Activated gamma-delta T cell (primary cell): Measurements from ENCODE around the gene CANT1.

Source experiments
- DNase-seq: peaks from one replicate; lab custom pipeline; 2025; lab: John Stamatoyannopoulos, UW

The CANT1 gene

DNA sequence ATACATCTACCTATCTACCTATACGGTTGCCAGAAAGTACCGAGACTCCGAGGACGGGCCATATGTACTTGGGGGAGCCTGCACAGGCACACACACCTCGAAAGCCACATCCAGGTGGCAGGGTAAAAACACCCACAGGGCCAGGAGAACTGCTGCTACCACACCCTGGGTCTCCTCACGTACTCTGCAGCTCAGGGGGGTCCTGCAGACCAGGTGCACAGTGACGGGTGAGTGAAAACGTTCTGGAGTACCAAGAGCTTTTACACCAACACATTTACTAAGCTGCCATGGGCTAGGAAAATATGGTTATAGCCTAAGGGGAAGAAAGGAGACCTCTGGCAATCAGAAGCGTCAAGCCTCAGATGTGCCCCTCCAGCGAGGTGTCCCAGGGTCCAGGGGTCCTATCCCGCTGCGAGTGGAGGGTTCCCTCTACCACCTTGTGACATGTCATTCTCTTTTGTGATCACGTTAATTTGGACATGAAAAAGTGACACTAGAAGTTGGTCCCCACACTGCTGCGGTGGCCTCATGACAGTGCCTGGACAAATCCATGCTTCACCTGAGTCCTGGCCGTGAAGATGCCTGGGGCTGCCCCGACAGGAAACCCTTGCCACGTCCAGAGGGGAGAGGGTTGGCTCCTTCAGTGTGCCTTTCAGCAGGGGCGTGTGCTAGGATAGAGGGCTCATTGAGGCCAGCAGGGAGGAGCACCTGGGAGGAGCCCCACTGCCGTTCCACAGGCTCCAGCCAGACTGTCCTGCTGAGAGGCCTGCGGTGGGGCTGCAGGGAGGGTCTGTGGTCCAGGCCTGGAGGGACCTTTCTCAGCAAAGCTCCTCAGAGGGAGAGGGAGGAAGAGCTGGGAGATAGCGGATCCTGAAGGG lies 1.8 kb downstream of the CANT1 start:
- DNase-seq: no peak

GRCh38 chr17:79006794-79007503 lies 2.6 kb downstream of the CANT1 start:
- DNase-seq: no peak

DNA sequence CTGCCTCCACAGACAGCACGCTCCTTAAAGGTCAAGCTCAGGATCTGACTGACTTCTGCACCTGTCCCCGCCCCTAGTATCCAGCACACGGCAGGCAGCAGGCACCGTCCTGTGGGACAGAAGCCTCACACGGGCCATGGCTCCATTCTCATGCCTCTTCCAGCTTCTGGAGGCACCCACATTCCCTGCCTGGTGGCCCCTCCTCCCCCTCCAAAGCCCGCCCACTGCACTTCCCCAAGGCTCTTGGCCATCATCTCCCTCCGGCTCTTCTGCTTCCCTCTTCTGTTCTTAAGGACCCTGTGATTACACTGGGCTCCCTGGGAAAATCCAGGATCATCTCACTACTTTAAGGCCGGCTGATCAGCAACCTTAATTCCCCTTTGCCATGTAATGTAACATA lies 3.5 kb downstream of the CANT1 start:
- no peak for DNase-seq

DNA sequence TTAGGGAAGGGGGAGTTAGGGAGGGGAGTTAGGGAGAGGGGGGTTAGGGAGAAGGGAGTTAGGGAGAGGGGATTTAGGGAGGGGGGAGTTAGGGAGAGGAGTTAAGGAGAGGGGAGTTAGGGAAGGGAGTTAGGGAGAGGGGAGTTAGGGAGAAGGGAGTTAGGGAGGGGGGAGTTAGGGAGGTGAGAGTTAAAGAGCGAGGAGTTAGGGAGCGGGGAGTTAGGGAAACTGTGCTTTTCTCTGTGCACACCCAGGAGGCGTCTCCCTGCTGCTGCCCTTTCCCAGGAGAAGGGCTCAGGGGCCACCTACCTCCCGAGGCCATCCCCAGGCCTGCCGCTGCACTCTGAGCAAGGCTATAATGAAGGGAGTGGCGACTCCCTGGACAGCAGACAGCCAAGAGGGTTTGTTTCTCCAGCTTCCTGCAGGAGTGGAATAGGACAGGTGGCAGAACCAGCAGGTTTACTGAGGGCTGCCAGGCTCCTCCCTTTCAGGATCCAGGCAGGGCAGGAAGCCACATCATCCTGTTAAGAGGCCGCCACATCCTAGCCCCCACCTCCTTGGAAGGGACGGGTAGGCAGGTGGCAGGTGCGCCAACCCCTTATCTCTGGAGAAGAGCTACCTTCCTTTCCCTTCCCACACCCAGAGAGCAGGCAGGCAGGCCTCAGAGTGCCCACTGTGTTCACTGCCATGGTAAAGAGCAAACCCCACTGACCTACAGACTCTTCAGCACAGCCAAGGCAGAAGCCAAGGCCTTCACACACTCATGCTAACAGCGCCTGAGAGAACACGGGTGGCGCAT lies 4.3 kb downstream of the CANT1 start:
- no peak for DNase-seq

- no peak for DNase-seq
Measured at GRCh38 chr17:79003661-79004411, 5.7 kb downstream of the CANT1 start.

DNA sequence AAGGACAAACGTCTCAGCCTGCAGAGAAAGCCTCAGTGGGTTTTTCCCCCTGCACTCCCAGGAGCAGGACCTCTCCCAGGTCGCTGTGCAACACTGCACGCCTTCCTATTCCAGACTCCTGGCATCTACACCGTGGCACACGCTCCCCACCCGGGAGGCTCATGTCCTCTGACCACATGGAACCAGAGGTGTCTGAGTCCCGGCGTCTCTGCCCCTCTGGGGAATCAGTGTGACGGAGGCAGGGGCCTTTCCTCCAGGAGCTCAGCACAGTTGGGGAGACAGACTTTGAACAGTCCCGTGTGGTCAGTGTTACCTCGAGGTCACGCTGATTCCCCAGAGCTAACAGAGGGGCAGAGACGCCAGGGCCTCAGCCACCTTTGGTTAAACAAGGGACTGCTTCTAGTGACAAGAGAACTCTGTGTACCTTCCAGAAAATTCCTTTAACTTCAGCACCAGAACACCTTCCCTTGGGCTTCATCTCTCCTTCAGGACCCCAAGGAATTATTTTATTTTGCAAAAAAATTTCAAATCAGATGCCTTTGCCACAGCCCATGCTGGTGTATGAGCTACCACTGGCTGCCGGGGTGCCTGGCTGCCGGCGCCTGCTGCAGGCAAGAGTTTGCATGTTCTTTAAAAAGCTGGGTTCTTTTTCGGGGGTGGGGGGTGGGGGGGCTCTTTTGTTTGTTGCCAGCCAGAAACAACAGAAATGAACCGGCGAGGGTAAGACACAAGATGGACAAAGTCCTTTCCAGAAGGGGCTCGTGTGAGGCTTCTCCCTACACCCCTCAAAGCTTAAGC lies 6.6 kb downstream of the CANT1 start:
- DNase-seq: no peak

DNA sequence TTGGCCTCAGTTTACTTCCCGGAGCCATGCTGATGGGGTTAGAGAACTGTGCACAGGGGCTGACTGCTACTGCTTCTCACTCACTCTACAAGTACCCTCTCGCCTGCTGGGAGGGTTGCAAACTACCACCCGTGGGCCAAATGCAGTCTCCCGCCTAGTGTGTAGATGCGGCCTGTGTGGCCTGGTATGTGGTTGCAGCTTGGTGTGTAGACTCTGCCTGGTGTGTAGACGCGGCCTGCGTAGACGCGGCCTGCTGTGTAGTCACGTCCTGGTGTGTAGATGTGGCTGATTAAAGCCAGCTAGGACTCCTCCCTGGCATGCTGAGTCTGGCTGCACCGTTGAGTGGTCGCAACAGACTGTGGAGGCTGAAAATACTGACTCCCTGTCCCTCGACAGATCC lies 7.3 kb downstream of the CANT1 start:
- DNase-seq: no peak

DNA sequence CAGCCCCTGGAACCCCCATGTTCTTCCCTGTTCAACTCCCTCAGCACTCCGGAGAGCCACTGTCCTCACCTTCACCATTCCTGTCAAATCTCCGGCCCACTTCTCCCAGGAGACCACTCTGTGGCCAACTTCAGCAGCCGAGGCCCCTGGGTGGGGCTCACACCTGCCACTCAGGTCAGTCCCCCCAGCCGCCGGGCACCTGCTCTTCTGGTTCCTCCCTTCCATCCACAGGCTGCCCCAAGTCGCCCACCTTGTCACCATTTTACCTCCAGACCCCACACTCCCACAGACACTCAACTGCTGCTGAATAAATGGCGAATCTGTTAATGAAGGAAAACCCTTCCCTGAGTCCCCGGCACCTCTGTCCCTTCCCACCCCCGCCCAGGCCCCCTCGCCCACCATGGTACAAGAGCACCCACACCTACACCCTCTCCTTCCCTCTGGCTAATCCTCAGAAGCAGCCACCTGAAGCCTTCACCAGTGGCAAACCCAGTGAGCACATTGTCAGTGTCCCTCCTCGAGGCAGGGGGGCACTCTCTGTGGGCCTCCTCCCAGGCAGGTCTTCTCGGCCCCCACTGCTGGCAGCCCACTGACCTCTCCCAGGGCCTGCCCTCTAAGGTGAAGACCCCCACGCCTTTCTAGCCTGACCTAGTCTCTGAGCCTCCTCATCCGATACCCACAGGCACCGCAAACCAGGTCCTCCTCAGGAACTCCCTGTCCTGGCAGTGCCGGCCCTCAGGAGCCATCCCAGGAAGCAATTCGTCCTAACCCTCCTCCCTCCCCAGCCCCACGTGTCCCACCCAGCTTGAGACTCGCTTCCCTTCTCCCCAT lies 8.2 kb downstream of the CANT1 start:
- no peak for DNase-seq

- no peak for DNase-seq
Measured at GRCh38 chr17:79000396-79001189, 9.0 kb downstream of the CANT1 start.

- no peak for DNase-seq
Measured at GRCh38 chr17:78999947-79000395, 9.6 kb downstream of the CANT1 start.

DNA sequence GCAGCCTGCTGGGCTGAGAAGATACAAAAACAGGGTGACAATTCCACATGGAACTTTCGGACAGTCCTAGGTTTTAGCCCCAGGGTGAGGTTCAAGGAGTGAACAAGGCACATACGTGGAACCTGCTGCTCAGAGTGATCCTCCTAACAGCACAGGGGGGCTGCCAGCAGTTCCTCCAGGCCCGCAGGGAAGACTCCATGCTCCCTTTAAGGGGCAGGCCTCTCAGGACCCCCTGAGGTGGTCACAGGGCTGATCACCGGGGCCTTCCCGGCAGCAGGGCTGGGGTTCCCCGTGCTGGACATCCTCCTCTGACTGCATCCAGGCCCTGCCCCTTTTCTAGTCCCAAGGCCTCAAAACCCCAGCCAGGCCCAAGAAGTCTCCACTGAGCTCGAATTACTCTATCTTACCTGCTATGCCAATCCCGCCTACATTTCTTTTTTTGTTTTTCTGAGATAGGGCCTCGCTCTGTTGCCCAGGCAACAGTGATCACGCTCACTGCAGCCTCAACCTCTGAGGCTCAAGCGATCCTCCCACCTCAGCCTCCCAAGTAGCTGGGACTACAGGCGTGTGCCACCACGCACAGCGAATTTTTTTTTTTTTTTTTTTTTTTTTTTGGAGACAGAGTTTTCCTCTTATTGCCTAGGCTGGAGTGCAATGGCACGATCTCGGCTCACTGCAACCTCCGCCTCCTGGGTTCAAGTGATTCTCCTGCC lies 10.4 kb downstream of the CANT1 start:
- DNase-seq: no peak

DNA sequence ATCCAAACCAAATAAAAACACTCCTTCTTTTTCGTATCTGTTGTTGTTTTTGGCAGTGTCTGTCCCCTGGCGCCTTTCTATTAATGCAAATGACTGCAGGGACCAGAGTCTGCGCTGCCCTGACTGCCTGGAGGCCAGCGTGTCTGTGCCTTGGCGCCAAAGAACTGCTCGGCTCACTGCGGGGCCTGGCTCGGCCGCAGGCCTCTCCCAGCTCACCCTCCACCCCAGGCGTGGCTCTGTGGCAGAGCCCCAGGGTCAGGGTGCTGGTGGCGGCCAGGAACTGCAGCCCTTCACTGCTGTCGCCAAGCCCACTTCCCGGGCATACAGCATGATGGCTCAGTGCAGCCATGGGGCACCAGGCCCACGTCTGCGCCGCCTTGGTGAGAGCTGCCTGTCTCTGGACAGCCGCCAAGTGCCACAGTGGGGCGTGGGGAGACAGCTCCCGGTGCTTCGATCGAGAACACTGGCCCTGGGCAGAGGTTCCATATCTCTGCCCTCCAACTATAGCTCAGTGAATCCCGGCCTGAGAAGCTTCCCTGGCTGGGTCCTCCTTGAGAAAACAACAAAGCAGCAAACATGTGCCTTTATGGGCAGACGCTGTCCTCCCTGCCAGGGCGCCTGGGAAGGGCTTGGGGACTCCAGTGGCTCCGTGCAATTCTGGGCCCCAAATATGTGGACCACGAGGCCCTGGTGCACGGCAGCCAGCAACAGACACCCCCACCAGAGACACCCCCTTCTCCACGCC lies 11.1 kb downstream of the CANT1 start:
- no peak for DNase-seq

- DNase-seq: no peak
Measured at GRCh38 chr17:78997881-78998280, 11.7 kb downstream of the CANT1 start.

- DNase-seq: no peak
Measured at GRCh38 chr17:78997231-78997741, 12.3 kb downstream of the CANT1 start.

DNA sequence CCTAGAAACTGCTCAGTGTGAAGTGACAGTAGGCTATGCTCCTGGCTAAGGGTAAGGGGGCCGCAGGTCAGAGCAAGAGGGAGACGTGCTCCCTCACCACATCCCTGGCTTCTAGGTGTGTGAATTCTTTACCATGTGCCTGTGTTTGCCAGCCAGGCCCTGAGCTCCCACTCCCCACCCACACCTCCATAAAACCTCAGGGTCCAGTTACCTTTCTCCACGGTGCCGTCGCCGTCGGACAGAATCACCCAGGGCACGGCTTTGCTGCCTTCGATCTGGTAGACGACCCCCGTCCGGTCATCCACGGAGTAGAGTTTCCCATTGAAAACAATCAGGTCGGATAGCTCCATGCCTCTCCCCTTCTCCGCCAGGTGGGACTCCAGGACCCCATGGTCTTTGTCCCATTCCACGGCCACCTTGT lies 12.8 kb downstream of the CANT1 start:
- DNase-seq: no peak

DNA sequence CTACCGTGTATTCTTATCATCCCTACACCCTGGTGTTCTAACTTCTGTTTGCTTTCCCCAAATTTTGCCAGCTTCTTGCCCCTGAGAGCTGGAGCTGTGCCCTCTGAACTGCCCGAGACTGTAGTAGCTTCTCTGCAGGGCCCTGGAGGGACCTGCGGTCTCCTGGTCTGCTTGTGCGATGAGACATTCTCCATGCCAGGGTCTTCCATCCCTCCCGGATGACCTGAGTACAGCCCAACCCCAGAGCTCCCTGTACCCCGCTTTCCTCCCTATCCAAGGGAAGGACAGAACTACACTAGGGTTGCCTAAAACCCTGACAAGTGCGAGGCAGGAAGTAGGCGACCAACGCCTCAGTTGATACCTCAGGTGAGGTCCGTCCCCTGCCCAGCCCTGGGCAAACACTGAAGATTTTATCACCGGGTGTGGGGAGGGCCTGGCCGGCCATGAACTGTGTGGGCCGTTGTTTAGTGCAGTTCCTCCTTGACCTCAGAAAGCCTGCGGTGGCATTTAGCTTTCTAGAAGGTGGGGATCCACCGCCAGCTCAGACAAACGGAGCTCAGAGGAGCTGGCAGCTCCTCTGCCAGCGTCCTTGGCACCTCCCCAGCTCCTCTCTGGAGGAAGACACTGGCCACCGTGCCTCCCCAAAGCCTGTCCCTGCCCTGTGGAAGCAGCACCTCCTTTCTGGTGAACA lies 13.7 kb downstream of the CANT1 start:
- no peak for DNase-seq
